H1 (cell line): ENCODE measurements around the gene ANXA8. TPM values are rescaled to one million over a fixed set of nuclear protein-coding genes. Genes with fewer than 3 reads are reported as not detected.

Experiments
- CBX5 ChIP-seq: fragments of 300-800, 300-1000 bp; sonication (generic); IDR thresholded peaks from 2 replicates; pipeline ENCODE4 v1.7.1; 2016; ENCODE audit warnings: antibody characterized with exemption, low read length, low read depth
- MAFK ChIP-seq: IDR thresholded peaks from 2 replicates; pipeline ENCODE4 v1.6.1; 2012; ENCODE audit warnings: low read depth, mild to moderate bottlenecking, improper control_type of control experiment, low read length
- RNF2 ChIP-seq: fragments of 200-900, 300-1000 bp; sonication (generic); IDR thresholded peaks from 2 replicates; pipeline ENCODE4 v1.7.1; 2016; ENCODE audit warnings: borderline replicate concordance, low read depth, mild to moderate bottlenecking, antibody characterized with exemption, low read length; ENCODE audit not compliant: poor library complexity, severe bottlenecking; ENCODE audit errors: missing control alignments
- SRF ChIP-seq: IDR thresholded peaks from 2 replicates; pipeline ENCODE4 v1.6.1; 2011; ENCODE audit warnings: mild to moderate bottlenecking, low read depth, low read length, moderate library complexity
- TBP ChIP-seq: IDR thresholded peaks from 2 replicates; pipeline ENCODE4 v1.6.1; 2011; ENCODE audit warnings: low read depth, low read length, improper control_type of control experiment
- polyA plus RNA-seq, 7 experiments: library from polyadenylated mRNA; depleted of rRNA in 3 of 7; stranded (reverse) in 5 of 7; unstranded in 2 of 7; fragments of >200 nt in 5 of 7; fragments of 200-250 nt in 2 of 7; gene quantifications; 1 replicate in 5 of 7; 2 replicates in 1 of 7; 4 replicates in 1 of 7; pipeline versions ENCODE4 v1.2.1 to v1.2.3, GENCODE V29; 2011 to 2013; ENCODE audit warnings: missing spikeins in 2 of 7, mixed read lengths in 2 of 7
- total RNA-seq: library from RNA; stranded (reverse); fragmentation: NEBNext Ultra II Directional; extraction: Animal tissue kit (Norgen Biotek cat#: 25700); gene quantifications from 2 replicates; pipeline ENCODE4 v1.2.1, GENCODE V29; 2021

Gene ANXA8
- total and polyA plus RNA-seq, 2 of the 8 experiments (the other 6 are each of a cell fraction or from before 2014, with no cell fraction given), result 0.15 TPM; not detected in 1

DNA sequence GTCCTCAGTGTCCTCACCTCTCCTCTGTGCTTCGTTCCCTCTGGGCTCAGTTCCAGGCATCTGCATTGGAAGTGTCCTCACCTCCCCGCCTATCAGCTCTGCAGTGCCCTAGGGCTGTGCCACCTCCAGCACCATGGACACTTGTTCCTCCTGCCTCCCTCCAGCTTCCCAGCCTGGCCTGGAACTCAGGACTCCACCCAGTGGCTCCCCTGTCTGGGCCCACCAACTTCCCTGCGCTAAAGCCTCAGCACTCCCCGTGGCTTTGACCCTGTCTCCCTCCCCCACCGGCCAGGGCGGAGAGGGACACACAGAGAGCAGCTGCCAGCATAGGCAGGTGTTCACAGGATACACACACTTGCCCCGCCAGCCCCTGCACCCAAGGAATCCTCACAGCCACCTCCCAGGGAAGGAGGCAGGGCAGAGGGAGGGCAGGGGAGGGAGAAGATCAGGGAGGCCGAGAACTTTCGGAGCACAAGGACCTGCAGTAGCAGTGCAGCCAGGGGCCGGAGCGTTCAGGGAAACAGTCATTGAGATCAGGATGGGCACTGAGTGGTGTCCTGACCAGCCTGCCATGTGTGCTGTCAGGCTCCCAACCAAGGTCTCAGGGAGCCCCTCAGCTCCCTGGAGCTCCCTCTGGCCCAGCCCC lies 31.3 kb downstream of the ANXA8 start (continued):
- TF ChIP-seq TBP, result no peak
- no peak for TF ChIP-seq SRF
- TF ChIP-seq RNF2, result no peak
- no peak for TF ChIP-seq MAFK
- no peak for TF ChIP-seq CBX5
